Calu3 (cell line): ENCODE measurements around the gene LIN52. TPM values are rescaled to one million over a fixed set of nuclear protein-coding genes. Genes with fewer than 3 reads are reported as not detected.

Experiments used
- BruUV-seq: library from RNA; stranded (reverse); fragments of 400-500 nt; replicated peaks from 2 replicates; lab custom pipeline; 2021; lab: Mats Ljungman, UMichigan
- CTCF ChIA-PET: fragments of 300-600 bp; sonication (Branson Sonifier 250); formaldehyde crosslinking; loops from one replicate; lab custom pipeline; 2022; ENCODE audit warnings: antibody characterized with exemption; lab: Charles Lee
- DNase-seq: peaks from one replicate; pipeline ENCODE4 v3.0.0; 2022
- H3K27ac Mint-ChIP-seq: one replicate; pipeline ENCODE4 v1.8.0; 2022; ENCODE audit warnings: mixed read lengths; ENCODE audit not compliant: unreplicated experiment
- H3K27me3 Mint-ChIP-seq: one replicate; pipeline ENCODE4 v1.8.0; 2022; ENCODE audit warnings: mixed read lengths; ENCODE audit not compliant: unreplicated experiment
- H3K36me3 Mint-ChIP-seq: one replicate; pipeline ENCODE4 v1.8.0; 2022; ENCODE audit warnings: mild to moderate bottlenecking, moderate library complexity, mixed read lengths; ENCODE audit not compliant: insufficient read depth, unreplicated experiment
- H3K4me1 Mint-ChIP-seq: one replicate; pipeline ENCODE4 v1.8.0; 2022; ENCODE audit warnings: mild to moderate bottlenecking, low read depth, mixed read lengths; ENCODE audit not compliant: unreplicated experiment
- H3K4me3 Mint-ChIP-seq: one replicate; pipeline ENCODE4 v1.8.0; 2022; ENCODE audit warnings: mild to moderate bottlenecking, low read depth, moderate library complexity, mixed read lengths; ENCODE audit not compliant: unreplicated experiment
- H3K9me3 Mint-ChIP-seq: one replicate; pipeline ENCODE4 v1.8.0; 2022; ENCODE audit warnings: low read depth, mixed read lengths; ENCODE audit not compliant: unreplicated experiment
- intact Hi-C: fragments of 100-400 bp; cut with micrococcal nuclease; formaldehyde crosslinking; loops from one replicate; pipeline ENCODE4 v1.10.0; 2022; ENCODE audit not compliant: unreplicated experiment
- total RNA-seq: library from RNA; stranded (reverse); gene quantifications from 2 replicates; pipeline ENCODE4 v1.2.3, GENCODE V29; 2022
- TF ChIP-seq, protein P1 (sequence below): fragments of 200-600 bp; IDR thresholded peaks from one replicate; pipeline ENCODE4 v1.8.0; 2022; ENCODE audit warnings: antibody characterized with exemption; ENCODE audit not compliant: unreplicated experiment

LIN52 gene
- total RNA-seq, 1 experiment from 2014 or later = 11.2 TPM

DNA sequence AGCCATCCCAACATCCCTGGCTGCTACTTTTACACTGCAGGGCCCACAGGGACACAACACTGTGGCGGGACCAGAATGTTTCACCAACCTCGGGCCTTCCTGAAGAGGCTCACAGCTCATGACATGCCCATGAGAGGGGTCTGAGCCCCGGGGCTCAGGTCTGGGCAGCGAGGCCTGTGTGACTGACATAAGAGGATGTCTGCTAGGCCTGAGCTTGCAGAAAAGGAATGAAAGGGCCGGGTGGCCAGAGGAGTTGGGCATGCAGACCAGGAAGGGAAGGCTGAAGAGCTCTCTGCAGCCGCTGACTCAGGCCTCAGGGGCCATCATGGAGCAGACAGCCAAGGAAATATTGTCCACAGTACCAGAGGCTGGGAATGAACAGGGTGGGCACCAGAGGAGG lies 136.2 kb downstream of the LIN52 start:
- Mint-ChIP-seq H3K36me3 (no peaks in the 10 kb centered on the region), H3K4me1 (no peaks in the 10 kb centered on the region), H3K27me3 (peaks cover 68% of the 10 kb centered on the region), H3K27ac (no peak overlapping the region), H3K9me3 (no peaks in the 10 kb centered on the region), H3K4me3 (no peak overlapping the region)
- intact Hi-C loops = no loop called here
- no peak for DNase-seq
- TF ChIP-seq, protein P1, sequence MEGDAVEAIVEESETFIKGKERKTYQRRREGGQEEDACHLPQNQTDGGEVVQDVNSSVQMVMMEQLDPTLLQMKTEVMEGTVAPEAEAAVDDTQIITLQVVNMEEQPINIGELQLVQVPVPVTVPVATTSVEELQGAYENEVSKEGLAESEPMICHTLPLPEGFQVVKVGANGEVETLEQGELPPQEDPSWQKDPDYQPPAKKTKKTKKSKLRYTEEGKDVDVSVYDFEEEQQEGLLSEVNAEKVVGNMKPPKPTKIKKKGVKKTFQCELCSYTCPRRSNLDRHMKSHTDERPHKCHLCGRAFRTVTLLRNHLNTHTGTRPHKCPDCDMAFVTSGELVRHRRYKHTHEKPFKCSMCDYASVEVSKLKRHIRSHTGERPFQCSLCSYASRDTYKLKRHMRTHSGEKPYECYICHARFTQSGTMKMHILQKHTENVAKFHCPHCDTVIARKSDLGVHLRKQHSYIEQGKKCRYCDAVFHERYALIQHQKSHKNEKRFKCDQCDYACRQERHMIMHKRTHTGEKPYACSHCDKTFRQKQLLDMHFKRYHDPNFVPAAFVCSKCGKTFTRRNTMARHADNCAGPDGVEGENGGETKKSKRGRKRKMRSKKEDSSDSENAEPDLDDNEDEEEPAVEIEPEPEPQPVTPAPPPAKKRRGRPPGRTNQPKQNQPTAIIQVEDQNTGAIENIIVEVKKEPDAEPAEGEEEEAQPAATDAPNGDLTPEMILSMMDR = no peak
- no TSS peak for BruUV-seq
- CTCF ChIA-PET = no interaction called here

DNA sequence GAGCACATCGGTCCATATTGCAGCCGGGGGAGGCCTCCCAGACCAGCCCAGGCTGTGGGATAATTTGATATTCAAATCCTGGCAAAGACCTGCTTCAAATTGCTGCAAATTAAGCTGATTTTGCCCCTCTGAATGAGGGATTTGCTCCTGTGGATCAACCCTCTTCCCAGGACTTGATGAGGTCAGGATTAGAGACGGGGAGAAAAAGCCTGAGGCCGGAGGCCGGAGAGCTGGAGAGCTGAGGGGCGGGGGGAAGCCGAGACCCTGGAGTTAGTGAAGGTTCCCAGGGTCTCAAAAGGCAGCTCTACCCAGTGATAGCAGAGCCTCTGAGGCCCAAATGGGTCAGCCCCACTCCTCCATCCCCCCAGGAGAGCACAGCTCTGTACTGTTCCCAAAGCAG lies 137.0 kb downstream of the LIN52 start:
- H3K27ac Mint-ChIP-seq = no peak overlapping the region
- H3K4me3 Mint-ChIP-seq = no peak overlapping the region
- H3K4me1 Mint-ChIP-seq = no peaks in the 10 kb centered on the region
- no peaks in the 10 kb centered on the region for H3K36me3 Mint-ChIP-seq
- H3K27me3 Mint-ChIP-seq = peaks cover 76% of the 10 kb centered on the region
- TF ChIP-seq, protein P1 = no peak
- no TSS peak for BruUV-seq
- CTCF ChIA-PET = no interaction called here
- no peak for DNase-seq
- intact Hi-C loops = no loop called here
- H3K9me3 Mint-ChIP-seq = no peaks in the 10 kb centered on the region

GRCh38 chr14:74223016-74223415 lies 138.3 kb downstream of the LIN52 start:
- intact Hi-C loops = no loop called here
- Mint-ChIP-seq H3K27me3 (peaks cover 88% of the 10 kb centered on the region), H3K9me3 (no peaks in the 10 kb centered on the region), H3K4me3 (no peak overlapping the region), H3K4me1 (no peaks in the 10 kb centered on the region), H3K27ac (no peak overlapping the region), H3K36me3 (no peaks in the 10 kb centered on the region)
- no TSS peak for BruUV-seq
- CTCF ChIA-PET = interaction anchor here (0.7 kb wide), 1 partner anchor 14 kb away, joined by 4 read pairs; no protein-coding TSS in a partner anchor
- DNase-seq = no peak
- TF ChIP-seq, protein P1 = no peak

DNA sequence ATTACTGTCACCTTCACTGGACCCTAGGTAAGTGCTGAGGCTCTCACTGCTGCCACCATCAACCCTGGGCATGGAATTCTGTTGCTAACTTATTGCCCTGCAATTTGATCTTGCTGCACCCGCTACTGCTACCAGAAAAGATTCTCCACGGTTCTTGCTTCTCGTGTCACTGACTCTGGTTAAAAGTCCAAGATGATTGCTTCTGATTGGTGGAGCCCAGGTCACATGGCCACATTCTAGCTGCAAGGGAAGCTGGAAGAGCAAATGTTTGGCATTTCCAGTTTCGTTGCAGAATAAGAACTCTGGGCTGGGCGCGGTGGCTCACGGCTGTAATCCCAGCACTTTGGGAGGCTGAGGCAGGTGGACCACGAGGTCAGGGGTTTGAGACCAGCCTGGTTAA lies 147.0 kb downstream of the LIN52 start:
- Mint-ChIP-seq H3K36me3 (no peaks in the 10 kb centered on the region), H3K27ac (no peak overlapping the region), H3K4me3 (no peak overlapping the region), H3K27me3 (peaks cover 73% of the 10 kb centered on the region), H3K9me3 (peaks cover 2% of the 10 kb centered on the region), H3K4me1 (no peaks in the 10 kb centered on the region)
- intact Hi-C loops = no loop called here
- CTCF ChIA-PET = no interaction called here
- no TSS peak for BruUV-seq
- DNase-seq = no peak
- TF ChIP-seq, protein P1 = no peak
